Stimulated activated CD8-positive, alpha-beta memory T cell treated with anti-CD3 and anti-CD28 coated beads, Interleukin-4, amount 100 ng/mL, for 48 hours (primary cell): ENCODE measurements around the gene GPATCH2L.
A peak's percentile ranks its signal among the peaks of the same experiment; 100 is the strongest.

ENCODE experiments used
- DNase-seq: peaks from one replicate; pipeline ENCODE4 v3.0.0-alpha.2; 2020

GPATCH2L gene

DNA sequence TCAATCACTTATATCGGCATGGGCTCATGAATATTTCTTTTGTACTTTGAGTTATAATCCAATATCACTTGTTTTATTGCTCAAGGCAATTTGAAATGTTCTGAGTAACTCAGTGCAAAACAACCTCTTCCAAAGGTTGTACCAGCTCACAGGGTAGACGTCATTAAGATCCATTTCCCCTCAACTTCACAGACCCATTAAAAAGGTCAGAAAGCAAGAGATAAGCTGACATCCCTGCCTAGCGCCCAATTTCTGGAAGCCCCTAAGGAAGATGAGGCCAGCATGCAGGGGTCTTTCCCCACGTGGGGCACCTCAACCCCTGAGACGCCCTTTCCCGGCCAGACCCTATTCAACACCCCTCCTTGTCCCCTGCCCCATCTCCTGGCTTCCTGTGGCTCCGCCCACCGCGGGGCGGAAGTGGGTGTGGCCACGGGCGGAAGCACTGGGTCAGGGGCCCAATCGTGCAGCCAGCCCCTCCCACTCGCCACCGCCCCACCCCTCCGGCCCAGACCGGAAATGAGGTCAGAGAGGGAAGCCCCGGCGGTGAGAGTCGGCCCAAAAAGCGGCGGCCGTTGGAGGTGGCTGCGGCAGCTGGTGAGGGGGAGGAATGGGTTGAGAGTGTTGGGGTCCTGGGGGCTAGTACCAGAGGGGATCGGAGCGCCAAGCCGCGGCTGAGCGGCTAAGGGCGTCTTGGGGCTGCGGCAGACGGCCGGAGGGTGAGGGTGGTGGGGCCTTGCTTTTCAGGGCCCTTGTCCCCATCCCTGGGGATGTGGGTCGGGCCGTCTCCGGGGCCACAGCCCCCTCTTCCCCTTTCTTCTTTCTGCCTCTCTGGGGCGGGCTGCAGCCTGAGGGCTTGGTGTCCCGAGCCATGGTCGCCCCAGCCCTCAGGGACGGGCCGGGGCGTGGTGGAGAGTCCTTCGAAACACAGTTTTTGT, at the start of gene GPATCH2L:
TSS of gene GPATCH2L (plus strand) at position 525 of the 935 bp plus-strand sequence. CDS start 2,442 bp downstream, outside the sequence.
- peak; percentile 99 for DNase-seq

GRCh38 chr14:76104802-76105355, 46.8 kb upstream of the GPATCH2L start:
- DNase-seq, result no peak

DNA sequence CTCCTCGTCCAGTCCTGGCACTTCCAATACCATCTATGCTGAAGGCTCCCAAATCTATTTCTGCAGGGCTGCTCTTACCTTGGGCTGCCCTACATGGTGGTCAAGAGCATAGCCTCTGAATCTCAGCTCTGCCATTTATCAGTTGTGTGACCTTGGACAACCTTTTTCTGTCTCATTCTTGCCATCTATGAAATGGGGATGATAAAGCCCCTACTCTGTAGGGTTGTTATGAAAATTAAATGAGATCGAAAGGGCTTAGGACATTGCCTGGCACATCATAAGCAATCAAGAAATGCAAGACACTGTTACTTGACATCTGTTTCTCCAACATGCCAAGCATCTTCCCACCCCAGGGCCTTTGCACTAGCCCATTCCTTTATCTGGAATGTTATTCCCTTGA, 45.5 kb upstream of the GPATCH2L start:
- no peak for DNase-seq

DNA sequence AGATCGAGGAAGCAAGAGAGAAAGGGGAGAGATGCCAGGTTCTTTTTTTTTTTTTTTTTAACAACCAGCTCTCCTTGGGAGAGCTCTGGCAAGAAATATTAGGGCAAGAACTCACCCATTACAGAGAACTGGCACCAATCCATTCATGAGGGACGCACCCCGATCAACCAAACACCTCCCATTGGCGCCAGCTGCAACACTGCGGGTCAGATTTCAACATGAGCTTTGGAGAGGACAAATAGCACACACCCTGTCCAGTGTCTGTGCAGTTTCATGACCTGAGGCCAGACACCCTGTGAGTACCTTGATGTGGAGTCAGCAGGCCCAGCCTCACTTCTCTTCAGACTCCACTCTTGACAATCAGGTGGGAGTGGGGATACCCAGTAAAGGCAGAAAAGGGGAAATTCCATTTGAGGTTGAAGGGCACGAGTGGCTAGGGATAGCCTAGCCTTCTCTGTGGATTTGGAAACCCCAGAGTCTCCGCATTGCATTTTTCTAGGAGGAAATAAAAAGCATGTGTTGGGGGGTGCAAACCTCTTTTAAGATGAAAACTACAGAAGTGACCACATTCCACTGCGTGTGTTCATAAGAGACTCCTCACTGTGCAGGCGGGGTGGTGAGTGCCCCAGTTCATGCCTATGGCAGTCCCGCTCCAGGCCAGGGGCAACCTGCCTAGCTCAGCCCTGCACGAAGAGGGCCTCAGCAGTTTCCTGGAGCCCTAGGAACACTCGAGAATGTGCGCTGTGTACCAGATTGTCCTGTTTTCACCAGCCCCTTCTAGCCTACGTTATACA, 42.4 kb upstream of the GPATCH2L start:
- no peak for DNase-seq

DNA sequence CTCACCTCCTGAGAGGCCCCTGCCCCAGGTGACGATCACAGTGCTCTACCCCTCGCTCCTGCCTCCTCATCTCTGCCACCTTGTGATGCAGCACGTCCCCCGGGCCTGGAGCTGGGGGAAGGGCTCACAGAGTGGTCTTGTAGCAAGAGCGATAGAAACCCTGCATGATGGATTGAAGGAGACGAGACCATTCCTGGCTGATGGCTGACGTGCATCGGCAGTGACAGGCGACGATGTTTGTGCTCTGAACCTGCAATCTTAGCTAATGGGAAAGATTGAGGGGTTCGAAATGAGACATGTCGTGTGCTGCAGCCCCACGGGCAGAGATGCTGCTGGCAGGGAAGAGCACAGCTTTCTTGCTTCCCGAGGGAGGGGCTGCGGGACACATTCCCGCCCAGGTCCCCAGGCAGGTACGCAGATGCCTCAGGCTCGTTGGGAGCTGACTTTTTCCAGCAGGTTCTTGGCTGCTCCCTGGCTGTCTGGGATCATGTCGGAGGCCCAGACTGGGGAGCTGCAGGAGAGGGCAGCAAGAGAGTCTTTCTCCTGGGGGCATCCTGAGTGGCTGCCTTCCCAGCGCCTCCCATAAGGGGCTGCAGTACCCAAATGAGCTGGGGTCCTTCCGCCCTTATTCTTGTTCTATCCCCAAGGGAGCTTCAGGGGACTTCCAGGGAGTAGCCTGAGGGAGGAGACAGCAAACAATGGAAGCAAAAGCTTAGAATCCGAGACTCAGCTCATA, 38.7 kb upstream of the GPATCH2L start:
- DNase-seq, result no peak

DNA sequence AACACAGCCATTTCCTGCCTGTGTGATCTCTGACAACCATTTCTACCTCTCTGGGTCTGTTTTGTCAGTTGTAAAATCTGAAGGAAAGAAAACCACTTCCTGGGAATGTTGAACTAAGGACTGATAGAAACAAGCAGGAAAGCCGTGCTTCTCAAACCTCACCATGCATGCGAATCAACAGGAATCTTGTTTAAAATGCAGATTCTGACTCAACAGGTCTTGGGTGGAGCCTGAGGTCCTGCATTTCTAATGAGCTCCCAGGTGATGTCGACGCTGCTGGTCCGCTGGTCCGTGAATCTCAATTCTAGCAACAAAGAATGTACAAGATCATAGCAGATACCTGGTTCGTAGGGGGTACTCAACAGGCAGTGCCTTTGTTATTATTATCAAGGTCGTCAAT, 38.0 kb upstream of the GPATCH2L start:
- no peak for DNase-seq

- no peak for DNase-seq
Measured at GRCh38 chr14:76115010-76115422, 36.7 kb upstream of the GPATCH2L start.

DNA sequence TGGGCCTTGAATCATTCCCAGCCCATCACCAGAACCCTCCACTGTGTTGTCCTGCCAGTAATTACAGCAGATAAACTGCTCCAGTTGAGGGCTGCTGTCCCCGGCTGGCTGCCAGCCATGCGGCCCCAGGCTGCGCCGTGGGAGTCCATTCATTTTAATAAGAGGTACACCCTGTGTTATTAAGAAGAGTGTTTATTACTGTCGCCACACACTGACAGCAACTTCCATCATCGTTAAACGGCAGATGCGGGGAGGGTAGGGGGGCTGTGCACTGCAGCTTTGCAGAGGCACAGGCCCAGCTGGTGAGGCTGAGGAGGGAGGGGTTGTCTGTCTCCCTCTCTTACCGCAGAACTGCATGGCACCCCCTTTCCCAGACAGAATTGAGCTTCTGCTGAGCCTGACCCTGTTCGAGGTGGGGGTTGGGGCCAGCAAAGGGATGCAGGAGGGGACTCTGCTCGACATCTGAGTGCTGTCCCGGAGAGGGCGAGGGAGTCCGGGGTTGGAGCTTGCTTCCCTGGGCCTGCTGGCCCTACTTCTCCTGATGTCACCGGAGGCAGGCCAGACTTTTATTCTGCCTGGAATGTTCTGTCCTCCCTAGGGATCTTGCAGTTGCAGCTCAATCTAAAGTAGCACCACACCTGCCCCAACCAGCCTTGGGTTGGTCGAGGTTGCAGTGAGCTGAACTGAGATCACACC, 33.8 kb upstream of the GPATCH2L start:
- no peak for DNase-seq

GRCh38 chr14:76118594-76118993, 33.1 kb upstream of the GPATCH2L start:
- DNase-seq, result no peak

DNA sequence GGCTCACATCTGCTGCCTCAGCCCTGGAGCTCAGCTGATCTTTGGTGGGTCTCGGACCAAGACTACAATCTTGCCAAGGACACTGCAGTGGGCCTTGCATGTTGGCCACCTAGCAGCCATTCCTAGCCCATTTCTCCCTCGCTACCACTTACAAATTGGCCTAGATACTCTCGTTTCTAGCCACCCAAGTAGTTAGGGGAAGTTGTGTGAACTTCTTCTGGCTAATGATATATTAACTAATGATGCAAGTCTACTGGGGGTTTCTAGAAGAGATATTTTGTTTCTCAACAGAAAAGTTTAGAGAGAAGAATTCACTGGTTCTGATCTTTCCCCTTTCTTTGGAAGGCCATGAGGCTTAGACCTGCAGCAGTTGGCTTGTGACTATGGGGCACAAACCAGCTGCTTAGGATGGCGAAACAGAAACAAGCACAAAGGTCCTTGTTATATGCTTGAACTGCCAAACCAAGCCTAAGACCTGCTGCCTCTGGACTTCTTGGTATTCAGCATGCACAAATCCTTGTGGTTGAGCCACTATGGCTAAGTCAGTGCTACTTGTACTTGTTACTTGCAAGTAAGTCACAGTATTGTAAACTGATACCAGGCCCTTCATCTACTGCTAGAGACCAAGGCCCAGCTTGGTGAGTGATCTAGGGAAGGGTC, 30.5 kb upstream of the GPATCH2L start:
- no peak for DNase-seq

DNA sequence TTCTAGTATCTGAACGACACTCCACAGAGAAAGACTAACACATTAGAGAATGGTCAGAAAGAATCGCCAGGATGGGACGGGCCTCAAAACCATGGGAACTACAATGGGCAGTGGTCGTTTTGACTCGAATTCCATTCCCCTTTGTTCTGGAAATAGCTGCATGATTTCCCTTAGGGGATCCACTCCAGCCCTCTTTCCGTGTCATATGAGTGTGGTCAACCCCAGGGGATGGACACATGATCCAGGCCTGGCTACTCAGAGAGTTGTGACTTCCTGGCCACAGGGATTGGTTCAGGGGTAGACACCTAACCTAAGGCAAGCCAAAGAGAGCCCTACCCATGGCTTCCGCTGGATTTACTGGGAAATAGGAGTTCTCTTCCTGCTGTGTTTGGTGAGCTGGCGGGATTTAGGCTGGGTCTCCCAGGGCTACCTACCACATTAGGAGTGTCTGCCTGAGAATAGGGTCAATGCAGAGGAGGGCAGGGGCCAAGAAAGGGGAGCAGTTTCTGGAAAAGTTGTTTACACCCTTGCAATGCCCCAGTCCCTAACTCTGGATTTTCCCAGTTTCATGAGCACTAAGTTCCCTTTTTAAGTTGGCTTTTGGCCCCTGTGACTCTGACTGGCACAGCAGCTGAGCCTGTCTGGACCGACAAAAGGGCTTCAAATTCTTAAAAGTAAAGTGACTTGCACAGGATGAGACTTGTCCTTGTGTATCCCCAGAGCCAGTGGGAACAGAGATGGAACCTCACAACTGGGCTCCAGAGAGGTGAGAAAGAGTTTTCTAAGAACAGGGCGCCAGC, 28.1 kb upstream of the GPATCH2L start:
- DNase-seq, result no peak

GRCh38 chr14:76125511-76125910, 26.2 kb upstream of the GPATCH2L start:
- DNase-seq, result no peak

GRCh38 chr14:76126076-76126475, 25.6 kb upstream of the GPATCH2L start:
- no peak for DNase-seq

DNA sequence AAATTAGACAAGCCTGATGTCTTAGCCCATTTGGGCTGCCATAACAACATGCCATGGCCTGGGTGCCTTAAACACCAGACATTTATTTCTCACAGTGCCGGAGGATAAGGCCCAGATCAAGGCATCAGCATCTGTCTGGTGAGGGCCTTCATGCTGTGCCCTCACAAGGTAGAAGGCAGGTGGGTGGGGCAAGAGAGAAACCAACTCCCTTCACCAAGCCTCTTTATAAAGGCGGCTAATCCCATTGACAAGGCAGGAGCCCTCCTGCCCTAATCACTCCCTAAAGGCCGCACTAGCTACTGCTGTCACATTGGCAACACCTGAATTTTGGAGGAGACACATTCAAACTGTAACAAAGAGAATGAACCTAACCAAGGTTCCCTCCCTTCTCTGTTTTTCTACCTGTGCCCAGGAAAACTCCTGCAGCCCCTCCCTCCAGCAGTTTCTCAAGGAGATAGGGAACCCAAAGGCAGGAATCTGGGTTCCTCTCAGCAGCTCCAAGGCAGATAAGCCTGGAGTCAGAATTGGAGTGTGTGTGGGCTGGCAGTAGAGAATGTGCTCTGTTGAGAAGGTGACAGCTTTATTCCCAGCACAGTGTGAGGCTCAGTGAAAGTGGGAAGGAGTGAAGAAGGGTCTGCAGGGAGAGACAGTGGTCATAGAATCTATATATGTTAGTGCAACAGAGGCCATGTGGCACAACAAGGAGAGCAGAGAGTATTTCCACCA, 21.7 kb upstream of the GPATCH2L start:
- no peak for DNase-seq

GRCh38 chr14:76131071-76131965, 20.4 kb upstream of the GPATCH2L start:
- DNase-seq, result no peak

- no peak for DNase-seq
Measured at GRCh38 chr14:76133103-76133502, 18.6 kb upstream of the GPATCH2L start.

GRCh38 chr14:76134231-76134630, 17.5 kb upstream of the GPATCH2L start:
- DNase-seq, result no peak

GRCh38 chr14:76135722-76136121, 16.0 kb upstream of the GPATCH2L start:
- DNase-seq, result no peak
